ENCODE results near the gene SLC8A3. TPM values are rescaled to one million over a fixed set of nuclear protein-coding genes. Genes with fewer than 3 reads are reported as not detected.

Gene SLC8A3
- total RNA-seq, 1 experiment from 2014 or later: not detected

DNA sequence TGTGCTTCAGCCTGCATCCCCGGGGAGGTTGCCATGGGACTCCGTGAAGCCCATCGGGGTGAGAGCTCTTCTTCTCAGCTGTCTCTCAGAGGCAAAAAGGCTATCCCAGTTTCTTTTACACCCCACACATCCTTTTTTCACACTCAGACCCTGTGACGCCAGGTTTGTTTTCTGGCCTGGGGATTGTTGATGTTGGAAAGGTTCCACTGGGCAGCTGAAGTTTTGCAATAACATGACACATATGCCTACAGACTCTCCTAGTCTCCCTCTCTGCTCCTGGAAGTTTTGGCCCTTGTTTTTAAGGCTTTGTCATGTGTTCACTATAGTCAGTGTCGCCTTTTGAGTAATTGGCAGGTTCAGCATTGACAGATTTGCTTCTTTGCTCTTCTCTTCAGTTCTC lies 190.9 kb downstream of the SLC8A3 start:
- Histone ChIP-seq H3K9me3 (ENCODE audit: control insufficient read depth, insufficient read depth, low read depth, low read length) (no peaks in the 10 kb centered on the region), H3K36me3 (ENCODE audit: control insufficient read depth, insufficient read depth, low read length) (no peaks in the 10 kb centered on the region; the same call in 1 of the 2 replicates), H3K27me3 (ENCODE audit: control insufficient read depth, insufficient read depth, low read length) (peaks cover 4% of the 10 kb centered on the region), H3K4me1 (ENCODE audit: control insufficient read depth, insufficient read depth, low read length) (no peaks in the 10 kb centered on the region), H3K27ac (ENCODE audit: low read length) (no peak overlapping the region), H3K4me3 (ENCODE audit: low read depth in 2 of 2, low read length in 2 of 2) (no peak overlapping the region)
- ChIA-PET POLR2A (no interaction called here), CTCF (no interaction called here)
- DNase-seq (ENCODE audit: low read depth, low spot score): no peak
- ATAC-seq: no peak
- no TSS peak for BruUV-seq (replicated peaks)
- intact Hi-C loops (cut with micrococcal nuclease; ENCODE audit: unreplicated experiment) (no loop called here), in situ Hi-C loops (cut with HindIII; ENCODE audit: low pct_unique_long_range_greater_than_20kb, low sequenced_read_pairs) (no loop called here)
- TF ChIP-seq SIN3A (IDR thresholded peaks at IDR 0.05; ENCODE audit: borderline replicate concordance, insufficient read depth, low read depth, low read length) (no peak), POLR2AphosphoS5 (IDR thresholded peaks at IDR 0.05; ENCODE audit: low read depth, low read length) (no peak), TCF7L2 (IDR thresholded peaks at IDR 0.05; ENCODE audit: low read depth, low read length) (no peak)
- TF ChIP-seq, protein P1, sequence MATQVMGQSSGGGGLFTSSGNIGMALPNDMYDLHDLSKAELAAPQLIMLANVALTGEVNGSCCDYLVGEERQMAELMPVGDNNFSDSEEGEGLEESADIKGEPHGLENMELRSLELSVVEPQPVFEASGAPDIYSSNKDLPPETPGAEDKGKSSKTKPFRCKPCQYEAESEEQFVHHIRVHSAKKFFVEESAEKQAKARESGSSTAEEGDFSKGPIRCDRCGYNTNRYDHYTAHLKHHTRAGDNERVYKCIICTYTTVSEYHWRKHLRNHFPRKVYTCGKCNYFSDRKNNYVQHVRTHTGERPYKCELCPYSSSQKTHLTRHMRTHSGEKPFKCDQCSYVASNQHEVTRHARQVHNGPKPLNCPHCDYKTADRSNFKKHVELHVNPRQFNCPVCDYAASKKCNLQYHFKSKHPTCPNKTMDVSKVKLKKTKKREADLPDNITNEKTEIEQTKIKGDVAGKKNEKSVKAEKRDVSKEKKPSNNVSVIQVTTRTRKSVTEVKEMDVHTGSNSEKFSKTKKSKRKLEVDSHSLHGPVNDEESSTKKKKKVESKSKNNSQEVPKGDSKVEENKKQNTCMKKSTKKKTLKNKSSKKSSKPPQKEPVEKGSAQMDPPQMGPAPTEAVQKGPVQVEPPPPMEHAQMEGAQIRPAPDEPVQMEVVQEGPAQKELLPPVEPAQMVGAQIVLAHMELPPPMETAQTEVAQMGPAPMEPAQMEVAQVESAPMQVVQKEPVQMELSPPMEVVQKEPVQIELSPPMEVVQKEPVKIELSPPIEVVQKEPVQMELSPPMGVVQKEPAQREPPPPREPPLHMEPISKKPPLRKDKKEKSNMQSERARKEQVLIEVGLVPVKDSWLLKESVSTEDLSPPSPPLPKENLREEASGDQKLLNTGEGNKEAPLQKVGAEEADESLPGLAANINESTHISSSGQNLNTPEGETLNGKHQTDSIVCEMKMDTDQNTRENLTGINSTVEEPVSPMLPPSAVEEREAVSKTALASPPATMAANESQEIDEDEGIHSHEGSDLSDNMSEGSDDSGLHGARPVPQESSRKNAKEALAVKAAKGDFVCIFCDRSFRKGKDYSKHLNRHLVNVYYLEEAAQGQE (IDR thresholded peaks at IDR 0.05; ENCODE audit: insufficient read depth in 1 of 2, low read depth in 2 of 2, low read length in 1 of 2): no peak
- TF ChIP-seq, protein P2, sequence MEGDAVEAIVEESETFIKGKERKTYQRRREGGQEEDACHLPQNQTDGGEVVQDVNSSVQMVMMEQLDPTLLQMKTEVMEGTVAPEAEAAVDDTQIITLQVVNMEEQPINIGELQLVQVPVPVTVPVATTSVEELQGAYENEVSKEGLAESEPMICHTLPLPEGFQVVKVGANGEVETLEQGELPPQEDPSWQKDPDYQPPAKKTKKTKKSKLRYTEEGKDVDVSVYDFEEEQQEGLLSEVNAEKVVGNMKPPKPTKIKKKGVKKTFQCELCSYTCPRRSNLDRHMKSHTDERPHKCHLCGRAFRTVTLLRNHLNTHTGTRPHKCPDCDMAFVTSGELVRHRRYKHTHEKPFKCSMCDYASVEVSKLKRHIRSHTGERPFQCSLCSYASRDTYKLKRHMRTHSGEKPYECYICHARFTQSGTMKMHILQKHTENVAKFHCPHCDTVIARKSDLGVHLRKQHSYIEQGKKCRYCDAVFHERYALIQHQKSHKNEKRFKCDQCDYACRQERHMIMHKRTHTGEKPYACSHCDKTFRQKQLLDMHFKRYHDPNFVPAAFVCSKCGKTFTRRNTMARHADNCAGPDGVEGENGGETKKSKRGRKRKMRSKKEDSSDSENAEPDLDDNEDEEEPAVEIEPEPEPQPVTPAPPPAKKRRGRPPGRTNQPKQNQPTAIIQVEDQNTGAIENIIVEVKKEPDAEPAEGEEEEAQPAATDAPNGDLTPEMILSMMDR (IDR thresholded peaks at IDR 0.05): no peak

DNA sequence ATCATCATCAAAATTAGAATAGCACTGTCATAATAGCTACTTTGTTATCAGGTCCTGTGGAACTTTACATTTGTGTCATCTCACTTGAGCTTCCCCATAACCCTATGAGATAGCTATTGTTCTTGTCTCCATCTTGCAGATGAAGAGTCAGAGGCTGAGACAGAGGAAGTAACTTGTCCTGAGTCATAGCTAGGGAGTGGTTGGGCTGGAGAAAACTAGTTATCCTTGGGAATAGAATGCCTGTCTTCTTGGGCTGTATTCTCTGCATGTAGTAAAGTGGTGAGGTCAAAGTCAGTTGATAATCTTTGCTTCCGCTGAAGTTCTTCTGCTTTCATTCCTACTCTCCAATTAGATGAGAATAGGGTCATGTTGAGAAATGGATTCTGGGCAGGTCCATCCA lies 192.5 kb downstream of the SLC8A3 start:
- ChIA-PET CTCF (no interaction called here), POLR2A (no interaction called here)
- Histone ChIP-seq H3K27me3 (ENCODE audit: control insufficient read depth, insufficient read depth, low read length) (peaks cover 8% of the 10 kb centered on the region), H3K36me3 (ENCODE audit: control insufficient read depth, insufficient read depth, low read length) (no peaks in the 10 kb centered on the region; the same call in 1 of the 2 replicates), H3K4me1 (ENCODE audit: control insufficient read depth, insufficient read depth, low read length) (no peaks in the 10 kb centered on the region), H3K9me3 (ENCODE audit: control insufficient read depth, insufficient read depth, low read depth, low read length) (no peaks in the 10 kb centered on the region), H3K4me3 (ENCODE audit: low read depth in 2 of 2, low read length in 2 of 2) (no peak overlapping the region), H3K27ac (ENCODE audit: low read length) (no peak overlapping the region)
- no peak for ATAC-seq
- in situ Hi-C loops (cut with HindIII; ENCODE audit: low pct_unique_long_range_greater_than_20kb, low sequenced_read_pairs) (no loop called here), intact Hi-C loops (cut with micrococcal nuclease; ENCODE audit: unreplicated experiment) (no loop called here)
- TF ChIP-seq POLR2AphosphoS5 (IDR thresholded peaks at IDR 0.05; ENCODE audit: low read depth, low read length): no peak
- TF ChIP-seq TCF7L2 (IDR thresholded peaks at IDR 0.05; ENCODE audit: low read depth, low read length): no peak
- no peak for TF ChIP-seq SIN3A (IDR thresholded peaks at IDR 0.05; ENCODE audit: borderline replicate concordance, insufficient read depth, low read depth, low read length)
- TF ChIP-seq, protein P2 (IDR thresholded peaks at IDR 0.05): no peak
- TF ChIP-seq, protein P1 (IDR thresholded peaks at IDR 0.05; ENCODE audit: insufficient read depth in 1 of 2, low read depth in 2 of 2, low read length in 1 of 2): no peak
- no TSS peak for BruUV-seq (replicated peaks)
- no peak for DNase-seq (ENCODE audit: low read depth, low spot score)

Other genes starting within 250 kb of the SLC8A3 start
- 33.2 TPM for gene COX16, start 170.7 kb upstream of the SLC8A3 start, total RNA-seq (2021; ENCODE audit: unreplicated experiment)
- gene SYNJ2BP, start 228.1 kb upstream of the SLC8A3 start, total RNA-seq (2021; ENCODE audit: unreplicated experiment): 13.6 TPM